ENCODE measurements around the gene S100A7. TPM values are rescaled to one million over a fixed set of nuclear protein-coding genes. Genes with fewer than 3 reads are reported as not detected.

S100A7 gene
- total RNA-seq (2022; extraction: Qiagen RNA extraction) = not detected in 5 replicates

DNA sequence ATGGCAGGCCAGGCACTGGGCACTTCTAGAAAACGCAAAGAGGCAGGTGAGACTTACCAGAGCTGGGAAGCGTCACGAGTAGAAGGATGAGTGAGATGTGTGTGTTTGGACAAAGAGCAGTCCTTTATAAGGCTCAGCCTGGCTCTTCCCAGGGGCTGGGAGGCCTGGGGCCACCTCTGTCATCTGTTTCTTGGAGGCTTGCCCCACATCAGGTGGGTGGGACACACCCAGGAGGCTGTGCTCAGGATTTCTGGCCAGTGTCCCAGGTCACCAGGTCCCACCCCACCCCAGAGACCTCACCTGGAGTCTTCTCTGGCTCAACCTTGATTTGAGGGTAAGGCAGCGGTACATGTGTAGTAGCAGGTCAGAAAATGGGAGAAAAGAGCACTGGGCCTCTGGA is at the start of gene S100A7:
TSS of gene S100A7 (minus strand) at position 101 of the 400 bp plus-strand sequence. CDS start 1,638 bp downstream, outside the sequence.

DNA sequence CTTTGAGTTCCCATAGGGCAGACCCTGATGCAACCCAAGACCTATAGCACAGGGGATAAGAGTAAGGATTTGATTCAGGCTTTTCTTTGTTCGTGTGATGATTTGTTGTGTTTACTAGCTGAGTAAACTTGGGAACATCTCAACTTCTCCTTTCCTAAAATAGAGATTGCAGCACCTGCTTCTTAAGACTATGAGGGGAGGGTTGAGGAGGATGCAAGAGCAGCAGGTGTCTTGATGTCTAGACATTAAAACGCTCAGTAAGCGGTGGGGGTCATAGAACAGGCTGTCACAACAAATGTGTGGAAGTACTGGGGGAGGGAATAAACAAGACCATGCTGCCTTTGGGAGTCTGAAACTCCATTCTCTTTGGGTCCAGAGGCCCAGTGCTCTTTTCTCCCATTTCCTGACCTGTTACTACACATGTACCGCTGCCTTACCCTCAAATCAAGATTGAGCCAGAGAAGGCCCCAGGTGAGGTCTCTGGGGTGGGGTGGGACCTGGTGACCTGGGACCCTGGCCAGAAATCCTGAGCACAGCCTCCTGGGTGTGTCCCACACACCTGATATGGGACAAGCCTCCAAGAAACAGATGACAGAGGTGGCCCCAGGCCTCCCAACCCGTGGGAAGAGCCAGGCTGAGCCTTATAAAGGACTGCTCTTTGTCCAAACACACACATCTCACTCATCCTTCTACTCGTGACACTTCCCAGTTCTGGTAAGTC is 44.4 kb downstream of the S100A7 start, which contains the start of gene S100A7A:
TSS of gene S100A7A (plus strand) at position 671 of the 721 bp plus-strand sequence. CDS start 1,563 bp downstream, outside the sequence.

Other genes starting within 250 kb of the S100A7 start
- 0.05 TPM in 1 of 5 replicates, not detected in the others for gene PRR9, start 243.1 kb downstream of the S100A7 start, total RNA-seq (2022; extraction: Qiagen RNA extraction)
- 0.06 TPM in 1 of 5 replicates, not detected in the others for gene LORICRIN, start 201.0 kb downstream of the S100A7 start, total RNA-seq (2022; extraction: Qiagen RNA extraction)
- gene PGLYRP3, start 147.7 kb downstream of the S100A7 start, total RNA-seq (2022; extraction: Qiagen RNA extraction) = not detected in 5 replicates
- gene PGLYRP4, start 111.8 kb downstream of the S100A7 start, total RNA-seq (2022; extraction: Qiagen RNA extraction) = not detected in 5 replicates
- gene S100A9, start 102.8 kb downstream of the S100A7 start, total RNA-seq (2022; extraction: Qiagen RNA extraction) = 0.45 to 0.90 TPM (median 0.59 TPM) in 5 replicates
- gene S100A12, start 85.0 kb downstream of the S100A7 start, total RNA-seq (2022; extraction: Qiagen RNA extraction) = not detected in 5 replicates
- not detected in 5 replicates for gene S100A8, start 69.6 kb downstream of the S100A7 start, total RNA-seq (2022; extraction: Qiagen RNA extraction)
- gene S100A7A, start 44.1 kb downstream of the S100A7 start, total RNA-seq (2022; extraction: Qiagen RNA extraction) = not detected in 5 replicates
- 3,320 to 3,871 TPM (median 3,675 TPM) in 5 replicates for gene S100A6, start 75.3 kb upstream of the S100A7 start, total RNA-seq (2022; extraction: Qiagen RNA extraction)
- gene S100A5, start 80.3 kb upstream of the S100A7 start, total RNA-seq (2022; extraction: Qiagen RNA extraction) = 0.88 to 1.2 TPM (median 1.0 TPM) in 5 replicates
- gene S100A4, start 85.2 kb upstream of the S100A7 start, total RNA-seq (2022; extraction: Qiagen RNA extraction) = 1,598 to 1,843 TPM (median 1,619 TPM) in 5 replicates
- gene S100A3, start 88.6 kb upstream of the S100A7 start, total RNA-seq (2022; extraction: Qiagen RNA extraction) = 110 to 126 TPM (median 119 TPM) in 5 replicates
- gene S100A2, start 105.2 kb upstream of the S100A7 start, total RNA-seq (2022; extraction: Qiagen RNA extraction) = 18.7 to 33.7 TPM (median 27.4 TPM) in 5 replicates
- 479 to 567 TPM (median 534 TPM) in 5 replicates for gene S100A16, start 152.5 kb upstream of the S100A7 start, total RNA-seq (2022; extraction: Qiagen RNA extraction)
- gene S100A14, start 155.7 kb upstream of the S100A7 start, total RNA-seq (2022; extraction: Qiagen RNA extraction) = 0.23 to 0.66 TPM (median 0.46 TPM) in 5 replicates
- gene S100A13, start 166.9 kb upstream of the S100A7 start, total RNA-seq (2022; extraction: Qiagen RNA extraction) = 171 to 189 TPM (median 177 TPM) in 5 replicates
- 0.22 to 1.2 TPM (median 0.87 TPM) in 5 replicates for gene S100A1, start 167.8 kb upstream of the S100A7 start, total RNA-seq (2022; extraction: Qiagen RNA extraction)
- gene CHTOP, start 173.4 kb upstream of the S100A7 start, total RNA-seq (2022; extraction: Qiagen RNA extraction) = 69.2 to 85.3 TPM (median 78.7 TPM) in 5 replicates
- 52.2 to 59.6 TPM (median 55.8 TPM) in 5 replicates for gene SNAPIN, start 198.1 kb upstream of the S100A7 start, total RNA-seq (2022; extraction: Qiagen RNA extraction)
- 253 to 292 TPM (median 262 TPM) in 5 replicates for gene ILF2, start 210.3 kb upstream of the S100A7 start, total RNA-seq (2022; extraction: Qiagen RNA extraction)
- 1.6 to 2.8 TPM (median 2.6 TPM) in 5 replicates for gene NPR1, start 218.0 kb upstream of the S100A7 start, total RNA-seq (2022; extraction: Qiagen RNA extraction)